ENCODE data around the gene DYRK1B.

DNA sequence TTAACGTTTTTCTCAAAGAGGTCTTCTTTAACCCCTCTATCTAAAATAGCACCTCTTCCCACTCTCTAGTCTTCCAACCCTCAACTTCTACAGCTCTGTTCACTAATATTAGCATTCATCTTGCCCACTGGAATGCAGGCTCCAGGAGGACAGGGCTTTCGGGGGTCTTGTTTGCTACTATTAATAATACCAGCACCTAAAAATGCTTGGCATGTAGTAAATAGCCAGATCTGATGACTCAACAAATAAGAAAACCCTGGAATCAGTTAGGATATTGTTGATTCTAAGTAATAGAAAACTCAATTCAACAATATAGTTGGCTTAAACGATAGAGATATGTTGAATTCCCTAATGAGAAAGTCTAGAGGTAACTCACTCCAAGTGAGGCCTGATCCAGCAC lies 14.2 kb downstream of the DYRK1B start:
- TF ChIP-seq, protein P1, sequence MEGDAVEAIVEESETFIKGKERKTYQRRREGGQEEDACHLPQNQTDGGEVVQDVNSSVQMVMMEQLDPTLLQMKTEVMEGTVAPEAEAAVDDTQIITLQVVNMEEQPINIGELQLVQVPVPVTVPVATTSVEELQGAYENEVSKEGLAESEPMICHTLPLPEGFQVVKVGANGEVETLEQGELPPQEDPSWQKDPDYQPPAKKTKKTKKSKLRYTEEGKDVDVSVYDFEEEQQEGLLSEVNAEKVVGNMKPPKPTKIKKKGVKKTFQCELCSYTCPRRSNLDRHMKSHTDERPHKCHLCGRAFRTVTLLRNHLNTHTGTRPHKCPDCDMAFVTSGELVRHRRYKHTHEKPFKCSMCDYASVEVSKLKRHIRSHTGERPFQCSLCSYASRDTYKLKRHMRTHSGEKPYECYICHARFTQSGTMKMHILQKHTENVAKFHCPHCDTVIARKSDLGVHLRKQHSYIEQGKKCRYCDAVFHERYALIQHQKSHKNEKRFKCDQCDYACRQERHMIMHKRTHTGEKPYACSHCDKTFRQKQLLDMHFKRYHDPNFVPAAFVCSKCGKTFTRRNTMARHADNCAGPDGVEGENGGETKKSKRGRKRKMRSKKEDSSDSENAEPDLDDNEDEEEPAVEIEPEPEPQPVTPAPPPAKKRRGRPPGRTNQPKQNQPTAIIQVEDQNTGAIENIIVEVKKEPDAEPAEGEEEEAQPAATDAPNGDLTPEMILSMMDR (optimal IDR thresholded peaks at IDR 0.05 in 1 of 3, IDR thresholded peaks at IDR 0.05 in 1 of 3, conservative IDR thresholded peaks at IDR 0.05 in 1 of 3; ENCODE audit: extremely low read depth in 1 of 3, insufficient read depth in 2 of 3, low read length in 3 of 3), result no peak
- TF ChIP-seq EZH2 (IDR thresholded peaks at IDR 0.05; ENCODE audit: low read length), result no peak

Measured in keratinocyte (primary cell).